ENCODE data around the gene PZP. TPM values are rescaled to one million over a fixed set of nuclear protein-coding genes. Genes with fewer than 3 reads are reported as not detected.

The PZP gene
- total RNA-seq, 4 donors from 2014 or later = 0.07 to 0.46 TPM; not detected in 2

- in situ Hi-C loops (cut with MboI; ENCODE audit: low sequenced_read_pairs in 4 of 4) (no loop called here), intact Hi-C loops (cut with DNase I; ENCODE audit: low total_unique reads) (no loop called here)
- H3K4me3 ChIP-seq = no peak overlapping the region
- TF ChIP-seq POLR2A (IDR thresholded peaks at IDR 0.05) (no peak), CTCF (IDR thresholded peaks at IDR 0.05 in 4 of 5, conservative IDR thresholded peaks at IDR 0.05 in 1 of 5) (no peak)
- no peak overlapping the region for H3K27ac ChIP-seq
- peaks cover 0 to 62% of the 10 kb centered on the region in 2 donors for H3K36me3 ChIP-seq
- no peaks in the 10 kb centered on the region for H3K9me3 ChIP-seq
- DNase-seq (no peak), ATAC-seq (no peak)
- no peaks in the 10 kb centered on the region for H3K4me1 ChIP-seq
- H3K27me3 ChIP-seq = no peaks in the 10 kb centered on the region
These were observed 104.9 kb downstream of the PZP start for GRCh38 chr12:9103050-9103849.

- peaks cover 0 to 72% of the 10 kb centered on the region in 2 donors for H3K36me3 ChIP-seq
- in situ Hi-C loops (cut with MboI; ENCODE audit: low sequenced_read_pairs in 4 of 4) = no loop called here
These were observed 107.0 kb downstream of the PZP start for GRCh38 chr12:9101018-9101687.

GRCh38 chr12:9099552-9100190 is 108.5 kb downstream of the PZP start:
- ATAC-seq (no peak), DNase-seq (no peak)
- Histone ChIP-seq H3K4me1 (no peaks in the 10 kb centered on the region), H3K27ac (no peak overlapping the region), H3K9me3 (no peaks in the 10 kb centered on the region), H3K27me3 (no peaks in the 10 kb centered on the region), H3K4me3 (no peak overlapping the region), H3K36me3 (peaks cover 0 to 61% of the 10 kb centered on the region in 2 donors)
- TF ChIP-seq POLR2A (IDR thresholded peaks at IDR 0.05) = no peak
- TF ChIP-seq CTCF (IDR thresholded peaks at IDR 0.05 in 4 of 5, conservative IDR thresholded peaks at IDR 0.05 in 1 of 5) = no peak
- in situ Hi-C loops (cut with MboI; ENCODE audit: low sequenced_read_pairs in 4 of 4) = no loop called here
- intact Hi-C loops (cut with DNase I; ENCODE audit: low total_unique reads) = no loop called here

More at GRCh38 chr12:9101018-9101687, 107.0 kb downstream of the PZP start:
- intact Hi-C loops (cut with DNase I; ENCODE audit: low total_unique reads) = no loop called here
- Histone ChIP-seq H3K9me3 (no peaks in the 10 kb centered on the region), H3K4me3 (no peak overlapping the region), H3K27me3 (no peaks in the 10 kb centered on the region), H3K27ac (no peak overlapping the region), H3K4me1 (no peaks in the 10 kb centered on the region)
- DNase-seq = no peak
- ATAC-seq = no peak
- no peak for TF ChIP-seq POLR2A (IDR thresholded peaks at IDR 0.05)
- TF ChIP-seq CTCF (IDR thresholded peaks at IDR 0.05 in 4 of 5, conservative IDR thresholded peaks at IDR 0.05 in 1 of 5) = no peak

MicroRNA genes within 50 kb of the gene (microRNA counts, 767-probe panel; counts per million panel counts)
- microRNA hsa-miR-1244 = 356 to 448 counts per million in 2 donors

Small RNA genes within 50 kb of the gene (microRNA-seq; reads per million reads assigned to microRNA genes)
- gene MIR1244-3 (ENCODE audit: borderline replicate concordance in 2 of 2) = 0 reads per million in 2 donors

Other genes with a start within 250 kb of the PZP start
- gene KLRG1, start 218.8 kb downstream of the PZP start, total RNA-seq = 1 to 10 TPM in 2 of 4 donors, under 1 TPM in 2; 0.46 to 1.9 (median 1.4) TPM
- 100 to 1,000 TPM in 3 of 4 donors, 10 to 100 TPM in 1; 77.1 to 135 (median 126) TPM for gene A2M, start 92.5 kb downstream of the PZP start, total RNA-seq

All from gastrocnemius medialis (tissue), 4 donors.